Endothelial cell of umbilical vein (primary cell): ENCODE measurements around the gene CEP72. TPM values are rescaled to one million over a fixed set of nuclear protein-coding genes. Genes with fewer than 3 reads are reported as not detected.

Experiments
- BruUV-seq: library from RNA; stranded (reverse); fragments of 400-500 nt; replicated peaks from 2 replicates; lab custom pipeline; 2021; lab: Mats Ljungman, UMichigan
- CTCF ChIA-PET: fragments of 300-600, 350-600 bp; sonication (Branson Sonifier 250); formaldehyde crosslinking; loops from one replicate; lab custom pipeline; 2021; ENCODE audit warnings: antibody characterized with exemption, inconsistent platforms; lab: Charles Lee
- POLR2A ChIA-PET: fragments of 300-600, 350-600 bp; sonication (Branson Sonifier 250); formaldehyde crosslinking; loops from one replicate; lab custom pipeline; 2021; ENCODE audit warnings: antibody characterized with exemption, inconsistent platforms; lab: Charles Lee
- DNase-seq: peaks from one replicate; pipeline ENCODE4 v3.0.0-alpha.2; 2011; ENCODE audit warnings: low read depth, low spot score
- FAIRE-seq: peaks from 2 replicates; lab custom pipeline; 2011; peaks lifted over from hg19 to GRCh38; lab: Jason Lieb, UNC
- H2AFZ ChIP-seq: 2 replicates; pipeline ENCODE4 v1.6.0; 2012; ENCODE audit warnings: low read depth, low read length, control low read depth, inconsistent platforms
- H3K27ac ChIP-seq: 2 replicates; pipeline ENCODE4 v1.5.1; 2011; ENCODE audit warnings: low read depth, mild to moderate bottlenecking, control low read depth, low read length, moderate library complexity; ENCODE audit not compliant: insufficient read depth
- H3K27me3 ChIP-seq, 2 experiments: 2 replicates each; pipeline versions ENCODE4 v1.6.0 to v1.6.1; 2011; ENCODE audit warnings: low read length in 2 of 2, mixed read lengths in 1 of 2; ENCODE audit not compliant: control insufficient read depth in 2 of 2, insufficient read depth in 2 of 2
- H3K36me3 ChIP-seq, 2 experiments: 2 replicates in 1 of 2; 3 replicates in 1 of 2; pipeline ENCODE4 v1.5.1; 2011; ENCODE audit warnings: low read length in 2 of 2, mild to moderate bottlenecking in 1 of 2, moderate library complexity in 1 of 2; ENCODE audit not compliant: control insufficient read depth in 2 of 2, insufficient read depth in 2 of 2; ENCODE audit errors: extremely low read depth in 1 of 2
- H3K4me1 ChIP-seq: 3 replicates; pipeline ENCODE4 v1.5.1; 2011; ENCODE audit warnings: mild to moderate bottlenecking, low read length; ENCODE audit not compliant: control insufficient read depth, insufficient read depth; ENCODE audit errors: extremely low read depth
- H3K4me2 ChIP-seq: 2 replicates; pipeline ENCODE4 v1.6.1; 2011; ENCODE audit warnings: low read length, control low read depth, mixed read lengths; ENCODE audit not compliant: insufficient read depth
- H3K4me3 ChIP-seq, 3 experiments: fragments of 200-600 bp in 1 of 3; sonication (generic), shearing (Covaris generic) in 1 of 3; replicated peaks in 1 of 3; 2 replicates each; pipeline ENCODE4 v1.5.1; 2011 to 2016; ENCODE audit warnings: control low read depth in 3 of 3, low read length in 3 of 3, mild to moderate bottlenecking in 2 of 3, inconsistent platforms in 1 of 3, low read depth in 1 of 3, moderate library complexity in 1 of 3; ENCODE audit not compliant: insufficient read depth in 1 of 3
- H3K79me2 ChIP-seq: 2 replicates; pipeline ENCODE4 v1.6.0; 2012; ENCODE audit warnings: low read length, inconsistent platforms; ENCODE audit not compliant: control insufficient read depth, insufficient read depth
- H3K9ac ChIP-seq: replicated peaks from 2 replicates; pipeline ENCODE3; 2011; ENCODE audit warnings: low read length, control low read depth; ENCODE audit not compliant: insufficient read depth; ENCODE audit errors: extremely low read depth
- H3K9me1 ChIP-seq: replicated peaks from 3 replicates; pipeline ENCODE4 v1.6.0; 2011; ENCODE audit warnings: mild to moderate bottlenecking, low read length; ENCODE audit not compliant: control insufficient read depth, insufficient read depth; ENCODE audit errors: extremely low read depth
- H3K9me3 ChIP-seq: replicated peaks from 2 replicates; pipeline ENCODE4 v1.5.1; 2012; ENCODE audit warnings: low read length, inconsistent platforms; ENCODE audit not compliant: control insufficient read depth, insufficient read depth
- H4K20me1 ChIP-seq: replicated peaks from 2 replicates; pipeline ENCODE3; 2011; ENCODE audit warnings: mild to moderate bottlenecking, low read length; ENCODE audit not compliant: control insufficient read depth, insufficient read depth; ENCODE audit errors: extremely low read depth
- CTCF ChIP-seq, 2 donors: IDR thresholded peaks; 1 replicate in 1 of 2; 2 replicates in 1 of 2; pipeline ENCODE4 v1.5.1; 2011; ENCODE audit warnings: low read length in 2 of 2, mild to moderate bottlenecking in 2 of 2, moderate library complexity in 2 of 2, control low read depth in 1 of 2, inconsistent platforms in 1 of 2, low read depth in 1 of 2; ENCODE audit not compliant: insufficient read depth in 1 of 2; ENCODE audit errors: extremely low read depth in 1 of 2
- EZH2 ChIP-seq: IDR thresholded peaks from 2 replicates; pipeline ENCODE4 v1.6.1; 2012; ENCODE audit warnings: borderline replicate concordance, low read depth, mild to moderate bottlenecking, moderate library complexity, low read length, inconsistent platforms; ENCODE audit not compliant: severe bottlenecking
- FOS ChIP-seq: IDR thresholded peaks from 2 replicates; pipeline ENCODE4 v1.6.1; 2011; ENCODE audit warnings: mild to moderate bottlenecking, low read length, moderate library complexity, borderline replicate concordance; ENCODE audit not compliant: insufficient read depth
- GATA2 ChIP-seq: IDR thresholded peaks from 2 replicates; pipeline ENCODE4 v1.7.0; 2011; ENCODE audit warnings: low read depth, mild to moderate bottlenecking, moderate library complexity, mixed read lengths, low read length; ENCODE audit not compliant: insufficient read length, insufficient read depth
- JUN ChIP-seq: IDR thresholded peaks from 2 replicates; pipeline ENCODE4 v1.6.1; 2011; ENCODE audit warnings: borderline replicate concordance, low read depth; ENCODE audit not compliant: insufficient read length, insufficient read depth
- MAX ChIP-seq: IDR thresholded peaks from 2 replicates; pipeline ENCODE4 v1.6.1; 2011; ENCODE audit not compliant: insufficient read depth, insufficient read length
- MYC ChIP-seq: IDR thresholded peaks from one replicate; pipeline ENCODE4 v1.6.1; 2011; ENCODE audit warnings: mild to moderate bottlenecking, low read depth, low read length
- POLR2A ChIP-seq: IDR thresholded peaks from 2 replicates; pipeline ENCODE4 v1.6.1; 2012; ENCODE audit warnings: low read depth, mild to moderate bottlenecking, control low read depth, low read length
- POLR2AphosphoS5 ChIP-seq: IDR thresholded peaks from 2 replicates; pipeline ENCODE4 v1.6.1; 2012; ENCODE audit warnings: low read depth, mild to moderate bottlenecking, control low read depth, low read length, moderate library complexity; ENCODE audit not compliant: insufficient read depth
- dilution Hi-C: fragments of 300-500 bp; cut with MboI; formaldehyde crosslinking; loops from one replicate; pipeline ENCODE4 v1.15.0; 2019; ENCODE audit warnings: low sequenced_read_pairs; ENCODE audit not compliant: extremely low pct_ligation_motif_present
- intact Hi-C: fragments of 100-400 bp; cut with micrococcal nuclease; formaldehyde crosslinking; loops from one replicate; pipeline ENCODE4 v1.10.0; 2022
- polyA plus RNA-seq, 4 experiments: library from polyadenylated mRNA; depleted of rRNA in 3 of 4; stranded (reverse) in 3 of 4; unstranded in 1 of 4; fragments of >200 nt; gene quantifications; 2 replicates each; pipeline versions ENCODE4 v1.2.1 to v1.2.3, GENCODE V29; 2011 to 2012; ENCODE audit warnings: missing spikeins in 1 of 4
- total RNA-seq: library from RNA; stranded (reverse); gene quantifications from 2 replicates; pipeline ENCODE4 v1.2.3, GENCODE V29; 2021

Gene CEP72
- total and polyA plus RNA-seq, 2 donors (not counting 3 experiments of a cell fraction or from before 2014, with no cell fraction given): 2.9 to 9.5 TPM

GRCh38 chr5:661891-662750 is 50.0 kb downstream of the CEP72 start:
- Histone ChIP-seq H2AFZ (no peak overlapping the region), H3K4me2 (no peak overlapping the region), H3K27ac (no peak overlapping the region), H3K36me3 (peaks cover 0 to 2% of the 10 kb centered on the region in 2 experiments), H3K4me3 (no peak overlapping the region), H3K9me1 (no peaks in the 10 kb centered on the region), H4K20me1 (no peaks in the 10 kb centered on the region), H3K9me3 (no peaks in the 10 kb centered on the region), H3K4me1 (peaks cover 9% of the 10 kb centered on the region), H3K27me3 (no peaks in the 10 kb centered on the region), H3K9ac (no peak overlapping the region), H3K79me2 (no peaks in the 10 kb centered on the region)
- DNase-seq (no peak), FAIRE-seq (no peak)
- no peak for TF ChIP-seq POLR2A
- BruUV-seq: no TSS peak
- POLR2A ChIA-PET: no interaction called here
- dilution Hi-C loops (no loop called here), intact Hi-C loops (no loop called here)
- CTCF ChIA-PET: no interaction called here

- Histone ChIP-seq H4K20me1 (no peaks in the 10 kb centered on the region), H3K27ac (no peak overlapping the region)
- TF ChIP-seq CTCF (IDR thresholded peaks at IDR 0.05; ENCODE audit: extremely low read depth in 1 of 2, insufficient read depth in 1 of 2, low read depth in 1 of 2, low read length in 2 of 2) (no peak), POLR2A (no peak), MAX (no peak), POLR2AphosphoS5 (no peak), EZH2 (no peak), GATA2 (no peak), MYC (no peak), JUN (no peak), FOS (no peak)
Measured at GRCh38 chr5:662751-663435, 50.8 kb downstream of the CEP72 start.

More at GRCh38 chr5:662751-663435, 50.8 kb downstream of the CEP72 start:
- no peak overlapping the region for H2AFZ ChIP-seq
- H3K4me2 ChIP-seq: no peak overlapping the region
- ChIA-PET CTCF (no interaction called here), POLR2A (no interaction called here)
- intact Hi-C loops (no loop called here), dilution Hi-C loops (no loop called here)
- FAIRE-seq (no peak), DNase-seq (no peak)
- no peaks in the 10 kb centered on the region for H3K79me2 ChIP-seq
- no peaks in the 10 kb centered on the region for H3K9me1 ChIP-seq
- peaks cover 5% of the 10 kb centered on the region for H3K4me1 ChIP-seq
- H3K9ac ChIP-seq: no peak overlapping the region
- H3K36me3 ChIP-seq: peaks cover 0 to 2% of the 10 kb centered on the region in 2 experiments
- no peaks in the 10 kb centered on the region for H3K9me3 ChIP-seq
- BruUV-seq: no TSS peak
- H3K27me3 ChIP-seq: no peaks in the 10 kb centered on the region
- H3K4me3 ChIP-seq: no peak overlapping the region
